Muscle layer of duodenum (tissue), 2 donors: ENCODE data around the gene ESRRG.
"Not testable (repeated sequence)": the region's sequence is repeated elsewhere in the genome, so short reads cannot be mapped to it uniquely, and the experiment has no call there.

Experiments used
- H3K27ac ChIP-seq: one replicate; pipeline ENCODE4 v1.7.0; 2013; ENCODE audit warnings: mild to moderate bottlenecking, low read length
- H3K27me3 ChIP-seq: one replicate; pipeline ENCODE4 v1.7.0; 2013; ENCODE audit warnings: low read depth, mild to moderate bottlenecking, control low read depth, low read length
- H3K36me3 ChIP-seq, 2 donors: one replicate each; pipeline ENCODE4 v1.7.0; 2013; ENCODE audit warnings: low read length in 2 of 2, control low read depth in 1 of 2, mild to moderate bottlenecking in 1 of 2; ENCODE audit not compliant: insufficient read depth in 2 of 2, control insufficient read depth in 1 of 2
- H3K4me1 ChIP-seq, 2 donors: one replicate each; pipeline ENCODE4 v1.7.0; 2013; ENCODE audit warnings: low read length in 2 of 2, mild to moderate bottlenecking in 2 of 2, control low read depth in 1 of 2, moderate library complexity in 1 of 2; ENCODE audit not compliant: insufficient read depth in 2 of 2, control insufficient read depth in 1 of 2
- H3K4me3 ChIP-seq, 2 donors: one replicate each; pipeline ENCODE4 v1.7.0; 2013; ENCODE audit warnings: low read length in 2 of 2, low read depth in 1 of 2, mild to moderate bottlenecking in 1 of 2
- H3K9me3 ChIP-seq, 2 donors: one replicate each; pipeline ENCODE4 v1.7.0; 2013; ENCODE audit warnings: low read length in 2 of 2, control low read depth in 1 of 2, mild to moderate bottlenecking in 1 of 2; ENCODE audit not compliant: control insufficient read depth in 1 of 2
- donor health status: healthy.

ESRRG gene

DNA sequence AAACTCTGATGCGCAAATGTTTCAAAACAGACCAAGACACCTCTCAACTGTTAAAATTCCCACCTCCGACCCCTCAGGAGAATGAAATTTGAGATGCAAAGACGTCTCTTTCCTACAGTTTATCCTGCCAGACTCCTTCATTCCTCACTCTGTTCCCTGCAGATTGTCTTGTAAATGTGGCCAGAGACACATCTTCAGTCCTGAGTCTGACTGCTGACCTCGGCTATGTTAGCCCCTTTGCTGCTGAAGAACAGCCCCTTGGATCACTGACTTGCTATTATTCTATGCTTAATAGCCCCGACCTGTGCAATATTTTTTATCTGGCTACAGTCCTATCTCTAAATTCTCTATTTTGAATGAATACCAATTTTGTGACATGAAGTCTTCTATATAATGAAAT lies 16.6 kb upstream of the ESRRG start:
- H3K4me3 ChIP-seq: no peak overlapping the region
- H3K36me3 ChIP-seq: no peaks in the 10 kb centered on the region
- H3K27ac ChIP-seq: no peak overlapping the region
- no peaks in the 10 kb centered on the region for H3K4me1 ChIP-seq
- H3K27me3 ChIP-seq: no peaks in the 10 kb centered on the region
- H3K9me3 ChIP-seq: no peaks in the 10 kb centered on the region

DNA sequence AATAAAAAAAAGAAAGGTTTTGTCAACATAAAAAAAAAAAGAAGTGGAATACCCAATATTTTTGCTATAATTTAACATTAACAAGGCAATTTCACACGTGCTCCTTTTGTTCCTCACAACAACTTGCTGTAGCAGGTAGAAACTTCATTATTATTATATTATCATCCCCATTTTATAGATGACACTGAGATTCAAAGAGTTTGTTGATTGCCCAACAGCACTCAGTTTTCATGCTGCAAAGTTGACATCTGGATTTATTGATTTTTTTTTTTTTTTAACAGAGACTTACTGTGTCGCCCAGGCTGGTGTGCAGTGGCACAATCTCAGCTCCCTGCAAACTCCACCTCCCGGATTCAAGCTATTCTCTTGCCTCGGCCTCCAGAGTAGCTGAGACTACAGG lies 8.9 kb upstream of the ESRRG start:
- no peaks in the 10 kb centered on the region for H3K4me1 ChIP-seq
- H3K27me3 ChIP-seq: no peaks in the 10 kb centered on the region
- H3K27ac ChIP-seq: no peak overlapping the region
- no peak overlapping the region for H3K4me3 ChIP-seq
- H3K36me3 ChIP-seq: no peaks in the 10 kb centered on the region
- H3K9me3 ChIP-seq: no peaks in the 10 kb centered on the region

DNA sequence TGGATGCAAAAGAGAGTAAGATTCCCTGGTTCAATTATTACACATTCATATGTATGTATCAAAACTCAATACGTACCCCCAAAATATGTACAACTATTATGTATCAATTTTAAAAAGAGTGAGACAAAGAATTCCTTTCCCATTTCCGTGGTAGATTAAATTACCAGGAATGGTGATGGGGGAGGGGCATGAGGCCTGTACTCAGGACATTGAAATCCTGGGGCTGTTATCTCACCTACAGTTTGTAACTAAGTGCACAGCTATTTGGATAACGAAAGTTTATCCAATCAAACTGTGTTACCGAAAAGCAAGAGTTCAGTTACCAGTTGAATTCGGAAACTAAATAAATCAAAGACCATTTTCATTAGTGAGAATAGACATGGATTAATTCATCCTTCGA lies 8.3 kb upstream of the ESRRG start:
- H3K27me3 ChIP-seq: no peaks in the 10 kb centered on the region
- H3K4me1 ChIP-seq: no peaks in the 10 kb centered on the region
- H3K27ac ChIP-seq: no peak overlapping the region
- H3K9me3 ChIP-seq: no peaks in the 10 kb centered on the region
- H3K4me3 ChIP-seq: no peak overlapping the region
- H3K36me3 ChIP-seq: no peaks in the 10 kb centered on the region

DNA sequence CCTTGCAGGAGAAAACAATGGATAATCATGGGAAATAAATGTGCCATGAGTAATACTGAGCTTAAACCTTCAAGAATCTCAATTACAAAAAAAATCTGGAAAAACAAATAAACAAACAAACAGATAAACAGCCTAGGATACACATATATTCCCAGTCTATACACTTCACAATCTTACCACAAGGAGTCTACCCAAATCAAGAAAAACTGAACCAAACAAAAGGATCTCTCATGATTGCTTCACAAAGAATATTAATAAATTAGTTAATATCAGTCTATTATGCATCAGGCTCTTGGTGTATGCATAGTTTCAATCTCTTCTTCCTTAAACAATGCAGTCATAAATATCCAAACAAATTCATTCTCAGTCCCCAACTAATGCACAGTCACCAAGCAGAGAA lies 3.2 kb upstream of the ESRRG start:
- Histone ChIP-seq H3K27ac (no peak overlapping the region), H3K36me3 (no peaks in the 10 kb centered on the region), H3K27me3 (no peaks in the 10 kb centered on the region), H3K4me1 (no peaks in the 10 kb centered on the region), H3K4me3 (no peak overlapping the region), H3K9me3 (no peaks in the 10 kb centered on the region)

DNA sequence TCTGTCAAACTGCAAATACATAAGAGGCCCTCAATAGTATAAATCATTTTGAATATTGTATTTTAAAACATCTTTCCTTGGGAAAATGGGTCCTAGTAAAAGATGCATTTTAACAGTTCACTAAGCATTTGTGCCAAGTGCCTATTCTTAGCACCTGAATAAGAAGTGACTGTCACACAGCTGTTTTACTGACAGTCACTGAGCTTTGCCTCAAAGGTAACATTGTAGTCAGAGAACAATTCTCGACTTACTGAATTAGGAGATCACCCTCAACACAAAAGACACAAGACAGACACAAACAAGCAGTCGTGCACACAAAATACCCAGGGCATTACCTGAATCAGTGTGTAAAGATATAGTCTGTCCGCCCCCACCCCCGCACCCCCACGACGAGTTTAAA lies 408 bp downstream of the ESRRG start:
- Histone ChIP-seq H3K4me3 (peak overlapping the region; percentile 66 to 70), H3K4me1 (no peaks in the 10 kb centered on the region), H3K27me3 (no peaks in the 10 kb centered on the region), H3K36me3 (no peaks in the 10 kb centered on the region), H3K9me3 (no peaks in the 10 kb centered on the region), H3K27ac (no peak overlapping the region)

DNA sequence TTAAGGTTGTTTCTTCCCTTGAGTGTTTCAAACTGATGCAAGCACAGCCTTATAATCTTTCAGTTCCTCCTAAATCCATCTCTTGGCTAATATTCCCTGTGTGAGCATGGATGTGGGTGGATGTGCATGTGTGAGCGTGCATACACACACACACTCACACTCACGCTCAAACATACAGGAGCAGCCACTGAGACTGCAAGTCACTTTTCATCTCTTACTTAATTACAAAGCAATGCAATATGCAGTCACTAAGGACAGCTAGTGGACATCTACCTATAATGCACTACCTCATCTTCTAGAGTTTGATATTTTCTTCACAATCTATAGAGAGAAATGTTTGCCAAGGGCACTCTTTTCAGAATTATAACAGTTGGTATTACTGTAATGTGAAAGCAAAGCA lies 1.4 kb downstream of the ESRRG start:
- no peaks in the 10 kb centered on the region for H3K36me3 ChIP-seq
- no peak overlapping the region for H3K27ac ChIP-seq
- no peaks in the 10 kb centered on the region for H3K27me3 ChIP-seq
- no peaks in the 10 kb centered on the region for H3K4me1 ChIP-seq
- H3K9me3 ChIP-seq: no peaks in the 10 kb centered on the region
- H3K4me3 ChIP-seq: peak overlapping the region in 1 of 2 donors; percentile 16

DNA sequence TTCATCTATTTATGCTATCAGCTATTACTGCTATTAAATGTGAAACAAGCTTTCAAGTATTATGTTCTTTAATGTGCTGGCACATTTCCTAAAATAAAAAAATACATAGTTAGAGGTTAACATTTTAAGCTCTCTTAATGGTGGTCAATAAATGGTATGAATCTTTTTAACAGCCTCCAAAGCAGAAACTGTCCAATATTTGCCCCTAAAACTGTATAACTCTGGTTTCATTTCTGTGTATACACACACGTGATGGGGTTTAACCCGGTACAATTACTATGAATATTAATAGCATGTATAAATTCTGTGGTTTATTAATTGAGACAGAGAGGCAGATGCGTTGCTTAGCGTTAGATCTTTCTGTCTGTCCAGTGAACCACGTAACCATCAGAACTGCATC lies 2.2 kb downstream of the ESRRG start:
- no peaks in the 10 kb centered on the region for H3K4me1 ChIP-seq
- H3K27me3 ChIP-seq: no peaks in the 10 kb centered on the region
- no peaks in the 10 kb centered on the region for H3K36me3 ChIP-seq
- H3K4me3 ChIP-seq: no peak overlapping the region
- no peaks in the 10 kb centered on the region for H3K9me3 ChIP-seq
- H3K27ac ChIP-seq: no peak overlapping the region

DNA sequence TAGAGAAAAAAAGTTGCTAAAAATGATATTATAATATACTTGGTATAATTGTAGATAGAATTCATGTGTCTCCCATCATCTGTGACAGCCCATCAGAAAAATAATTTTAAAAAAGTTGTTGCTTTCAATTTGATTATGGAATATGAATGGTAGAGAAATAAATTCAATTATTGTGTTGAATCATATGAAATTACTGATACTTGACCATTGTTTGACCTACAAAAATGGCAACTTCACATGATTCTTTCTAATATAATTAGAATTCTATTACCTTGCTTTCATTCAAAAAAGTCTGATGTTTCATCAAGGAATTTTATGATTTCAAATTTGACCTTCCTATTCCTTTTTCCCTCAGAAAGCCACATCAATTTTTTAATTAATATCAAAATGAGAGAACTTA lies 11.5 kb downstream of the ESRRG start:
- no peak overlapping the region for H3K27ac ChIP-seq
- no peaks in the 10 kb centered on the region for H3K9me3 ChIP-seq
- H3K27me3 ChIP-seq: no peaks in the 10 kb centered on the region
- no peaks in the 10 kb centered on the region for H3K36me3 ChIP-seq
- H3K4me1 ChIP-seq: no peaks in the 10 kb centered on the region
- no peak overlapping the region for H3K4me3 ChIP-seq

DNA sequence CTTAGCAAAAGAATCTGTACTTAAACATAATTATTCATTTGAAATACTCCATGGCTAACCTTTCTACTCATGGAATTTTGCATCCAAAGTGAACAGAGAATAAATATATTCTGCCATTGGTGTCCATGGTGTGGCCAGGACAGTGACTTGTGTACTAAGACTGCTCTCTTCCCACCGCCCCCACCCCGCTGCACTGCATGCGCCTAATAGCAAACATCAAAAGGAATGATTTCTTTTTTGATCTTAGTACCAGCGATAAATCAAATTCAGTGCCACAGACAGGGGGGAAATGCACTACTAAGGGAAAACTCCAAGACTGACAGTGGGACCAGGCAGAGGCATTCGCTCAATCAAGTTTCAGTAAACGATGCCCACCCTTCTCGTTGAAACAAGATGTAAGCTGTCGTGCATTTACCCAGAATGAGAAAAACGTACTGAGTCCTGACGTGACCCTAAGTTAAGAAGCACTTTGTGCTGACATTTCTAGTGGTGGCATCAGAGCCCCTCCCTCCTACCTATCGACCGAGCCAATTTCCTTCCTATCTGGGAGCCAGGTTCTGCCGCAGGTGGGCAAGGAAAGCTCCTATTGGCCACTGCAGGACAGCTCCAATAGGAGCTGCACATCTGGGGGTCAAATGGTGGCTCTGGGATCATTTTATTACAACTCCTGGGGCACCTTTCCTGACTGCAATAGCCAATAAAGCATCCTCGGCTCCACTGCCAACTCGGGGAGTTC lies 12.5 kb downstream of the ESRRG start:
- H3K4me3 ChIP-seq: no peak overlapping the region
- no peaks in the 10 kb centered on the region for H3K27me3 ChIP-seq
- no peaks in the 10 kb centered on the region for H3K9me3 ChIP-seq
- no peaks in the 10 kb centered on the region for H3K36me3 ChIP-seq
- H3K4me1 ChIP-seq: no peaks in the 10 kb centered on the region
- no peak overlapping the region for H3K27ac ChIP-seq

DNA sequence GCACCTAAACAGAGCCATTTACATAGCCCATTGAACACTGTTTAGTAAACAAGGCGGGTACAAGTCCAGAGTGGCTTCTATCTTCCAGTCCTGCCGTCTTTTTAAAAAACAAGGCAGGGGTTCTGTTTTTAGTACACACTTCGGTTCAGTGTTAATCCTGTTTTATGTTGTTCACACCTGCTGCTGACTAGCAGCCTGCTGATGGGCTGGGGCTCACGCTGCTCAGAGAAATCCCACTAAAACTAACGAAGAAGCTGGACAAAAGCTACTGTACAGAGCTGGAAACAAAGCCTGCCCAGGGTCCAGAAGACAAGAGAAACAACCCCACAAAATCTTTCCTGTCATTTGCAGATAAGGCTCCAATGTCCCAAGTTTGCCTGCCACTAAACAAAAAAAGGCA lies 13.2 kb downstream of the ESRRG start:
- Histone ChIP-seq H3K36me3 (no peaks in the 10 kb centered on the region), H3K27ac (no peak overlapping the region), H3K4me3 (no peak overlapping the region), H3K27me3 (no peaks in the 10 kb centered on the region), H3K4me1 (no peaks in the 10 kb centered on the region), H3K9me3 (no peaks in the 10 kb centered on the region)

DNA sequence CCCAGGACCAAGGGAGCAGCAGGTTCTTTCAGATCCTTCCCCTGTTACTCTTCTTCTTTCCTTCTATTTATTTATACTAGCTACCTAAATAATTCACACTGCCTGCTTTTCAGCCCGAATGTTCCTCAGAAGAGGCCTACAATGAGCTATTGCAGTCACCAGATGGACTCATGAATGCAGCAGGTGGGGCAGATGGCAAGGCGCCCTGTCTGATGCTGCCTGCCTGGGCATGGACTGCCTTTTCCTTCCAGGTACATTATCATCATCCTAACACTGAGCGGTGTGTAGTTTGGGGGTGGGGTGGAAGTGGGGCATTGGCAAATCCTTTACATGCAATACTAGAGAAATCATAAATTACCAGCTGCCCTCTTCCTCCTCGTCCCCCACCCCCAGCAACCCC lies 17.6 kb downstream of the ESRRG start:
- Histone ChIP-seq H3K4me3 (no peak overlapping the region), H3K27ac (no peak overlapping the region), H3K4me1 (no peaks in the 10 kb centered on the region), H3K9me3 (no peaks in the 10 kb centered on the region), H3K36me3 (no peaks in the 10 kb centered on the region), H3K27me3 (no peaks in the 10 kb centered on the region)

DNA sequence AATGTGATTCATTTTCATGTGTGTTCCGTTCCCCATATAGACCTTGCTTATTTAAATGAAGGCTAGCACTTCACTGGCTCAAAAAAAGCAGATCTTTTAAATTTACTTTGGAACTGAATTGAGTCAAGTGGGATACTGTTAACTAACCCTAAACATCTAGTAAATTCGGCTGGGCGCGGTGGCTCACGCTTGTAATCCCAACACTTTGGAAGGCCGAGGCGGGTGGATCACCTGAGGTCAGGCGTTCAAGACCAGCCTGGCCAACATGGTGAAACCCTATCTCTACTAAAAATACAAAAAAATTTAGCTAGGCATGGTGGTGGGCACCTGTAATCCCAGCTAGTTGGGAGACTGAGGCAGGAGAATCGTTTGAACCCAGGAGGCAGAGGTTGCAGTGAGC lies 19.2 kb downstream of the ESRRG start:
- H3K4me3 ChIP-seq, H3K36me3 ChIP-seq, H3K9me3 ChIP-seq, H3K27ac ChIP-seq, H3K27me3 ChIP-seq, H3K4me1 ChIP-seq: not testable (repeated sequence)
